Pancreas (tissue), 10 donors: ENCODE measurements around the gene SYNGR3. TPM values are rescaled to one million over a fixed set of nuclear protein-coding genes. Genes with fewer than 3 reads are reported as not detected.

Experiments
- ATAC-seq, 4 donors: fragments of 200-7000 bp; cut with Tn5 transposase; one replicate each; pipeline versions ENCODE4 v1.8.0 to v1.9.1; 2020; ENCODE audit warnings: mild to moderate bottlenecking in 4 of 4, moderate library complexity in 4 of 4
- DNase-seq, 6 donors: peaks; one replicate each; pipeline ENCODE4 v3.0.0-alpha.2; 2020
- FAIRE-seq: peaks from 2 replicates; lab custom pipeline; 2012; peaks lifted over from hg19 to GRCh38; lab: Jason Lieb, UNC
- H3K27ac ChIP-seq, 4 donors: fragments of 200-600 bp; sonication (generic); 1 replicate in 3 of 4; 2 replicates in 1 of 4; pipeline versions ENCODE4 v1.5.0 to v1.8.0; 2020
- H3K27me3 ChIP-seq, 4 donors: fragments of 200-600 bp; one replicate each; pipeline ENCODE4 v1.8.0; 2021
- H3K36me3 ChIP-seq, 3 donors: fragments of 200-600 bp; sonication (generic) in 1 of 3; one replicate each; pipeline versions ENCODE4 v1.5.0 to v1.8.0; 2020 to 2021
- H3K4me1 ChIP-seq, 3 donors: fragments of 200-600 bp; one replicate each; pipeline ENCODE4 v1.8.0; 2021
- H3K4me3 ChIP-seq, 4 donors: fragments of 200-600 bp; sonication (generic) in 2 of 4; one replicate each; pipeline versions ENCODE4 v1.5.0 to v1.8.0; 2020 to 2021
- H3K9me3 ChIP-seq, 4 donors: fragments of 200-600 bp; one replicate each; pipeline ENCODE4 v1.8.0; 2021
- CTCF ChIP-seq, 4 donors: fragments of 200-600 bp; sonication (generic) in 3 of 4; IDR thresholded peaks; one replicate each; pipeline versions ENCODE4 v1.5.0 to v1.8.0; 2021; ENCODE audit warnings: antibody characterized with exemption in 4 of 4
- WGBS, 2 donors: extraction: QIAGEN DNeasy Blood & Tissue Kit; methylation state at CpG; one replicate each; pipeline ENCODE4 v1.1.7; 2013; 5-methylcytosine and 5-hydroxymethylcytosine counted together
- intact Hi-C, 3 donors: fragments of 100-400 bp; cut with DNase I; formaldehyde crosslinking; loops; one replicate each; pipeline versions ENCODE4 v1.11.1 to v1.14.2; 2022
- polyA plus RNA-seq, 2 donors: library from polyadenylated mRNA; stranded (reverse); fragments of 200-250 nt; gene quantifications; one replicate each; pipeline ENCODE4 v1.2.3, GENCODE V29; 2013
- total RNA-seq, 6 donors: library from RNA; stranded (reverse); fragmentation: NEBNext Ultra II Directional in 4 of 6; extraction: Animal tissue kit (Norgen Biotek cat#: 25700) in 4 of 6; gene quantifications; one replicate each; pipeline versions ENCODE4 v1.2.1 to v1.2.4, GENCODE V29; 2021 to 2023
- donor health status: healthy with polysubstance abuse.
- donor health status: DM: no; HTN: no; CAD: no; lungs with moderate emphysema.
- donor health status: DM: no; HTN: no; CAD: no.
- donor health status: control.
- donor health status: control.
- donor health status: Bipolar disorder and iron deficiency.
- donor health status: DM: yes; HTN: yes; CAD: no.
- donor health status: DM: no; HTN: no; CAD: no.
- donor health status: DM: no; HTN: no; CAD: no.
- donor health status: DM: yes; HTN: yes; CAD: no.

Gene SYNGR3
- total and polyA plus RNA-seq, 8 donors, result 0.19 to 3.1 (median 0.61) TPM

DNA sequence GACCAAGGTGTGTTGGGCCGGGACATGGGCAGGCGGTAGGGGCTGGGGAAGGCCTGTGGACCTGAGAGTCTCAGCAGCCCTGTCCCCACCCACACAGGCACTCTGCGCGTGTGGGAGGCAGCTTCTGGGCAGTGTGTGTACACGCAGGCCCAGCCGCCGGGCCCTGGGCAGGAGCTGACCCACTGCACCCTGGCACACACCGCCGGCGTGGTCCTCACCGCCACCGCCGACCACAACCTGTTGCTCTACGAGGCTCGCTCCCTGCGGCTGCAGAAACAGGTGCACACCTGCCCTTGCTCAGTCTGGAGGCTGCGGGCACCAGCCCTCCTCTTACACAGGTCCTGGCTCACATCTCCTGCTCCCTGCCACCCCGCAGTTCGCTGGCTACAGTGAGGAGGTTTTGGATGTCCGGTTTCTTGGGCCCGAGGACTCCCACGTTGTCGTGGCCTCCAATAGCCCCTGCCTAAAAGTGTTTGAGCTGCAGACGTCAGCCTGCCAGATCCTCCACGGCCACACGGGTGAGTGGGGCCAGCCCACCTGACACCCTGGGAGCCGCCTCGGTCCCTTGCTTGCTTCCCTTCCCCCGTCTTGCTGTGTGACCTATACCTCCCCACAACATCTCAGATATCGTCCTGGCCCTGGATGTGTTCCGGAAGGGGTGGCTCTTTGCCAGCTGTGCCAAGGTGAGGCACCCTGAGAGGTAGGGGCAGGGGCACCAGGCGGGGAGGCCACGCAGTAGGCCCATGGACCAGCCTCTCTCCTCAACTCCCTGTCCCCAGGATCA, 14.1 kb upstream of the SYNGR3 start:
- ATAC-seq (no peak), FAIRE-seq (no peak), DNase-seq (peak in 2 of 6 donors; percentile 59 to 73)
- Histone ChIP-seq H3K4me3 (no peak overlapping the region), H3K27ac (no peak overlapping the region), H3K36me3 (peaks cover 0 to 29% (median 14%) of the 10 kb centered on the region in 3 donors), H3K9me3 (no peaks in the 10 kb centered on the region), H3K27me3 (no peaks in the 10 kb centered on the region), H3K4me1 (peaks cover 0 to 20% (median 13%) of the 10 kb centered on the region in 3 donors)
- whole genome bisulfite sequencing, 2 donors, result 90 to 93% methylated on average over 33 of the region's 33 CpGs
- no peak for TF ChIP-seq CTCF (IDR thresholded peaks at IDR 0.05)
- intact Hi-C loops, result no loop called here

GRCh38 chr16:1976216-1976520, 13.6 kb upstream of the SYNGR3 start:
- intact Hi-C loops, result no loop called here
- Histone ChIP-seq H3K27me3 (no peaks in the 10 kb centered on the region), H3K27ac (no peak overlapping the region), H3K36me3 (peaks cover 0 to 29% (median 14%) of the 10 kb centered on the region in 3 donors), H3K9me3 (no peaks in the 10 kb centered on the region), H3K4me3 (no peak overlapping the region), H3K4me1 (peaks cover 0 to 20% (median 10%) of the 10 kb centered on the region in 3 donors)
- DNase-seq (peak in 1 of 6 donors; percentile 67), ATAC-seq (no peak), FAIRE-seq (no peak)
- no peak for TF ChIP-seq CTCF (IDR thresholded peaks at IDR 0.05)
- 93 to 94% methylated on average over 8 of the region's 8 CpGs for WGBS, 2 donors

GRCh38 chr16:1976951-1977874, 12.6 kb upstream of the SYNGR3 start:
- DNase-seq, result peak in 2 of 6 donors; percentile 50 to 84
- no peak for FAIRE-seq
- peaks cover 0 to 20% (median 10%) of the 10 kb centered on the region in 3 donors for H3K4me1 ChIP-seq
- no peak for TF ChIP-seq CTCF (IDR thresholded peaks at IDR 0.05)
- H3K36me3 ChIP-seq, result peaks cover 0 to 29% (median 14%) of the 10 kb centered on the region in 3 donors
- no peak for ATAC-seq
- no peaks in the 10 kb centered on the region for H3K27me3 ChIP-seq
- no peak overlapping the region for H3K4me3 ChIP-seq
- no peaks in the 10 kb centered on the region for H3K9me3 ChIP-seq
- H3K27ac ChIP-seq, result no peak overlapping the region
- 90 to 95% methylated on average over 33 of the region's 33 CpGs for WGBS, 2 donors
- intact Hi-C loops, result no loop called here

DNA sequence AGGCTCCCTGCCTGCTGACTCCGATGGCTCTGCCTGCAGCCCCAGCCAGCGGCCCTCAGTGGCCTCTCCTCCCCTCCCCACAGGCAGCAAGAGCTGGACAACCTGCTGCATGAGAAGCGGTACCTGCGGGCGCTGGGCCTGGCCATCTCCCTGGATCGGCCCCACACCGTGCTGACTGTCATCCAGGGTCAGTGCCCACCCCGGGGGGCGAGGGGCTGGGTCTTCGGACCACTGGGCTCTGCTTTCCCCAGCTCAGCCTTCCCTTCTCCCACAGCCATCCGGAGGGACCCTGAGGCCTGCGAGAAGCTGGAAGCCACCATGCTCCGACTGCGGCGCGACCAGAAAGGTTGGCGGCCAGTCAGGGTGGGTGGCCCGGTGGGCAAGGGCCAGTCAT, 11.9 kb upstream of the SYNGR3 start:
- no peak for ATAC-seq
- intact Hi-C loops, result no loop called here
- H3K9me3 ChIP-seq, result no peaks in the 10 kb centered on the region
- peak in 1 of 6 donors; percentile 88 for DNase-seq
- peaks cover 0 to 29% (median 14%) of the 10 kb centered on the region in 3 donors for H3K36me3 ChIP-seq
- no peaks in the 10 kb centered on the region for H3K27me3 ChIP-seq
- no peak overlapping the region for H3K4me3 ChIP-seq
- FAIRE-seq, result no peak
- H3K27ac ChIP-seq, result no peak overlapping the region
- WGBS, 2 donors, result 93 to 97% methylated on average over 18 of the region's 18 CpGs
- H3K4me1 ChIP-seq, result peaks cover 0 to 15% (median 5%) of the 10 kb centered on the region in 3 donors
- no peak for TF ChIP-seq CTCF (IDR thresholded peaks at IDR 0.05)
